SHP77 (cell line): Measurements from ENCODE around the gene PIGC.

Experiments
- DNase-seq, 2 experiments: peaks; one replicate each; lab custom pipeline; 2025; lab: John Stamatoyannopoulos, UW

PIGC gene

DNA sequence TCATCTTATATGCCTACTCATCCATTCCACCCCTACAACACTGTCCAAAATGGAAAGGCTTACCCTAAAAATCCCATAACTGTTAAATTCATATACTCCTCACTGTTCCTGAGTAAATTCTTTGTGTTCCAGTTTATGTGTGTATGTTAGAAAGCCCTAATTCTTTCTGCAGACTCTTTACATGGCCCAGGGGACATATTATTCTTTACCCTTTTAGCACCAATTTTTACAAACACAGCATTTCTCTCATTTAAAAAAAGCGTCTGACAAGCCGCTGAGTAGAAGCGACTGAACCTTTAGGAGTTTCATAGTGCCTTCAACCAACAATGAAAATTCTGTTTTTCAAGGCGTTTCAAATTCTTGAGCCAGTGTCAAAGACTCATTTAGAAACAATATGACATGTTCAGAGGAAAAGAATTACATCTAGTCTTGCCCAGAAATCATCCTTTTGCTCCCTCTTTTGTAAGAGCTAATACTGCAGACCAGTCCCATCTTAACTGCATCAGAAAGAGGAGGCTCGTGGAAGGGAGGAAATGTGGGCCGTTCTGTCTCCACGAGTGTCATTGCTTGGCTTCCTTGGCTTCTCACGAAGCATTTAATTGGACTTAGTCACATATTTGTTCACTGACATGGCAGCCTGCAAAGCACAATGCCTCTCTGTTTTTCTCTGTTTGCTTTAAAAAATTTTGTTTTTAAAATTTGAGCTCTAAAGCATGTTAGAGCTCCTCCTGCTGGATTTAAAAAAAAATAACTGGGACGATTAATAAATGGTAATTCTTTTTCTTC is 44.7 kb downstream of the PIGC start:
- peak; percentile 34 to 37 for DNase-seq

DNA sequence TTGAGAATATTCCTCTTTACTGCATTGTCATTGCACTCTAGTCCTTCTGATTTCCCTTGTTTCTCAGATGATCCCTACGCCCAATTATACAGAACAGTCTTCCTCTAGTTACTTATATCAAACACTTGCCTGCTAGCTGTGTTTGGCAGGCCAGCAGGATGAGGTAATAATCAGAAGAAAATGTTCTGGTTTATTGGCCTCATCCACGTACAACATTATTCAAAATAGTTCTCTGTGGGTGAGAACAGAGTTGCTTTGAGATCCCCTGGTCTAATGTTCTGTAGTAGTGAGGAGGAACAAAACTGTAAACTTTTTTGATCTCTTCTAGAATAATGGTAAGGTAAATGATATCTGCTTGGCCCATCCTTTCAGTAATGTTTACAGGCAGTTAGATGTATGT is 45.7 kb downstream of the PIGC start:
- no peak for DNase-seq

DNA sequence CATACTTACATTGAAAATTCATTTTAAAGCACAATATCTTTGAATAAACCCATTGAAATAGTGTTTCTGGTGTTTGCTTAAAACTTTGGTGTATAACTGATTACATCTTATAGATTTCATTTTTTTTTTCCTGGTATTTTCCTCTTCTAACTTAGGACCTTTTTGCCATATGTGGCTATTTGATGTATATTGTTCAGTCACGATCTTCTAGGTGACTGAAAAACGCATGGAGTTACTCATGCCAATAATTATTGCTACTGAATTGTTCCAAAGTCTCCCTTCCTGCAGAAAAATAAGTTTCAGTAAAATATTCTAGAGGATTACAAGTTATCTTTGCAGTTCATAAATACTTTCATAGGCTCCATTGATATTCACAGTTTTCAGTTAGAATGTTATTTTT is 46.2 kb downstream of the PIGC start:
- DNase-seq: no peak

- no peak for DNase-seq
These were observed 46.6 kb downstream of the PIGC start for GRCh38 chr1:172397221-172397620.

DNA sequence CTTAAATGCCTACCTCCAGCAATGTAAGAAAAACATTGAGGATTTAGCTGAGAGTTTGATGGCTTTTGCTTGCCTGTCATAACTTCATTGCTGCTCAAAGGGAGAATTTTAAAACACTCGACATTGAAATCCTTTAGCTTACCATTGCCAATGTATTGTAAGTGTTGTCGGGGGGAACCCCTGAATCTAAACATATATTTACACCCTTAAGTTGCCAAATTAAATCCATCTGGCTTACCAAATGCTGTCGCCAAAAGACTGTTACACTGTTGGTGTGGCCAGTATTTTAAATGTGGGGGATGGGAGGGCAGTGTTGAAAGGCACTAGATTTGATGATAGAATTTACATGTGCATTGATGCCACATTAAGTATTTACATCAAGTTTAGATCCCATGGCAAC is 48.3 kb downstream of the PIGC start:
- no peak for DNase-seq

DNA sequence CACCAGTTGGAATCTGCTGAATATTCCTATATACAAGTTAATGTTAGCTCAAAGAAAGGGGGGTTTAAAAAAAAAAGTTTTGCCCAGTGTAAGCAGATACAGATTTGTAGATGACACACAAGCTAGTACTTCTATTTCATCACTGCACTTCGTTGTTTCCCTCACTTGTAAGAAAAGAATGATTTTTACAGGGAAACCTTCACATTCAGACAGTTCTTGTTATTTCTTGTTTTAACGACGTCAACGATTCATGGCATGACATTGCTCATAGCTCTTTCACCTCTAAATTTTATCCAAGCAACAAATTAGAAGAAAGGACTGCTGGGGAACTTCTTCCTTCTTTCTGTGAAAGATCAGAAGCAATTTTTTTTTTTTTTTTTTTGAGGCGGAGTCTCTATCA is 49.1 kb downstream of the PIGC start:
- DNase-seq: no peak

DNA sequence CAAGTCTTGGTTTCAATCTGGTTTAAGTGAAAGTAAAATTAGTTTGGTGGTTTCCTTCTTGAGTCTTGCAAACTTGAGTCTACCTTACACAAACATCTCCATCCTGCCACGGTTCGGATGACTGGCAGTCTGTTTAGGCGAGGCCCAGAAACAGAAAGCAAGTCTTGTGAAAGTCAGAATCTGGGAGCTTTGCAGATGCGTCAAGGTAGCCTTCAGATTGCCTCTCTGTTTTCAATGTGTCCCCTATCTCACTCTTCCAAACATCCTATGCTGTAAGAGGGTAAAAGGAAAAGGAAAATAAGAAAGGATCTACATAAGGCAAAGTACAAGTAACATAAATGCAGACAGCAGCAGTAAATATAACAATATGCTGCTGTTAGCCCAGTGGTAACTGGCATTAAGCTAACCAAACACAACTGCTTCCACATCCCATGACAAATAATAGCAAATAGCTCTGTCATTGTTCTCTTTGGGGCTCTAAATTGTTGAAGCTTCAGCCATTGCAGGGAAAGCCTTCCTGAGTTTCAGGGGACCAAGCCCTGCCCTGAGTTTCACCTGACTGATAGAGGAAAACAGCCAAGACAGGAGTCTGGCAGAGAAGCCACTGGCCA is 49.6 kb downstream of the PIGC start:
- DNase-seq: no peak

DNA sequence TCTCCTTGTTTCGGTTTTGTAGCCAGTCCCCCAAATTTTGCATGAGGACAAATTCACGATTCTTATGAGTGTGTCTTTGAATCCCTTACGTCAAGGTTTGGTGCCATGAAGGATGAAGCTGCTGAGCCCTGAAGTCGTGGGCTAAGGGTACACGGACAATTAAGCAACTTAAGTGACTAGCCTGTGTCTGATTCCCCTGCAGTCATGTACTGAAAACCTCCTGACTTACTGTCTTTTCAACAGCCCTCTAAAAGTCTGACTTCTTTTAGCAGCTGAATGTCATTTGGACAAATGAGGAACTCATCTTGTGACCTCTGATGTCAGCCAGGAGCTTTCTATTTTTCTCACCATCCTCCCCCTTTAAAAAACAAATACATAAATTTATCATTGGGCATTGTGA is 50.5 kb downstream of the PIGC start:
- no peak for DNase-seq

DNA sequence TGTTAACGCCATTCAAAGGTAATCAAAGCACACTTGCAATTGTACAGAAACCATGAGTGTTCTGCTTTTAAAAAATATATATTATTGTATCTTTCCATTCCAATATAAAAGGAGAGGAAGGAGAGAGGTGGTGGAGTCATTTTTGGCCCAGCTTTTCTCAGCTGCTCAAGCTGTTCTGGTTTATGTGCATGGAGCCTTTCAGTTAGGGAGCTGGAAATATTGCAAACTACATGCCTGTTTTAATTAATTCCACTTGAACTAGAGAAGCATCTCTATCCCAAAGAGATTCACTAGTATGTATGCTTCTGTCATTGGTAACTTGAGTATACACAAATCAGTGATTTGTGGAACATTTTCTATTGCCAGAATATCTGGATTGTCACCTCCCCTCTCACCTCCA is 51.9 kb downstream of the PIGC start:
- DNase-seq: no peak
